ENCODE measurements around the gene SCGB3A1. TPM values are rescaled to one million over a fixed set of nuclear protein-coding genes. Genes with fewer than 3 reads are reported as not detected.

Gene SCGB3A1
- total RNA-seq, 1 donor from 2014 or later, result 86.9 TPM

GRCh38 chr5:180594311-180595045 is 3.2 kb upstream of the SCGB3A1 start:
- Histone ChIP-seq H3K9me3 (no peaks in the 10 kb centered on the region), H3K4me1 (peaks cover 21% of the 10 kb centered on the region), H3K36me3 (no peaks in the 10 kb centered on the region), H3K27ac (no peak overlapping the region), H3K27me3 (peaks cover 20% of the 10 kb centered on the region), H3K4me3 (no peak overlapping the region)
- DNase-seq (no peak), ATAC-seq (no peak)
- TF ChIP-seq CTCF (IDR thresholded peaks at IDR 0.05), result no peak
- intact Hi-C loops (cut with DNase I), result no loop called here

- Histone ChIP-seq H3K4me3 (no peak overlapping the region), H3K27me3 (peaks cover 22% of the 10 kb centered on the region), H3K4me1 (peaks cover 21% of the 10 kb centered on the region), H3K36me3 (no peaks in the 10 kb centered on the region), H3K27ac (no peak overlapping the region), H3K9me3 (no peaks in the 10 kb centered on the region)
- ATAC-seq (no peak), DNase-seq (no peak)
- TF ChIP-seq CTCF (IDR thresholded peaks at IDR 0.05), result no peak
- intact Hi-C loops (cut with DNase I), result no loop called here
Measured at GRCh38 chr5:180593446-180594206, 2.3 kb upstream of the SCGB3A1 start.

- no peak for TF ChIP-seq CTCF (IDR thresholded peaks at IDR 0.05)
- no peak for ATAC-seq
- H3K4me1 ChIP-seq, result peaks cover 21% of the 10 kb centered on the region
- no peak for DNase-seq
- H3K27ac ChIP-seq, result no peak overlapping the region
- peaks cover 22% of the 10 kb centered on the region for H3K27me3 ChIP-seq
- H3K4me3 ChIP-seq, result no peak overlapping the region
- intact Hi-C loops (cut with DNase I), result no loop called here
- no peaks in the 10 kb centered on the region for H3K36me3 ChIP-seq
- H3K9me3 ChIP-seq, result no peaks in the 10 kb centered on the region
Measured at GRCh38 chr5:180592176-180592575, 877 bp upstream of the SCGB3A1 start.

GRCh38 chr5:180590543-180591310 is 572 bp downstream of the SCGB3A1 start:
- Histone ChIP-seq H3K36me3 (no peaks in the 10 kb centered on the region), H3K27ac (no peak overlapping the region), H3K4me1 (peaks cover 17% of the 10 kb centered on the region), H3K9me3 (no peaks in the 10 kb centered on the region), H3K4me3 (peak overlapping the region; percentile 33), H3K27me3 (peaks cover 22% of the 10 kb centered on the region)
- ATAC-seq (peak; percentile 33), DNase-seq (peak; percentile 71)
- no peak for TF ChIP-seq CTCF (IDR thresholded peaks at IDR 0.05)
- intact Hi-C loops (cut with DNase I), result no loop called here

GRCh38 chr5:180589771-180590542 is 1.3 kb downstream of the SCGB3A1 start:
- no peak for TF ChIP-seq CTCF (IDR thresholded peaks at IDR 0.05)
- Histone ChIP-seq H3K27ac (no peak overlapping the region), H3K9me3 (no peaks in the 10 kb centered on the region), H3K27me3 (peaks cover 22% of the 10 kb centered on the region), H3K4me1 (peaks cover 17% of the 10 kb centered on the region), H3K36me3 (no peaks in the 10 kb centered on the region), H3K4me3 (peak overlapping the region; percentile 33)
- DNase-seq, result no peak
- intact Hi-C loops (cut with DNase I), result no loop called here
- ATAC-seq, result no peak
